Measurements from ENCODE around the gene SERPINH1.

The SERPINH1 gene

DNA sequence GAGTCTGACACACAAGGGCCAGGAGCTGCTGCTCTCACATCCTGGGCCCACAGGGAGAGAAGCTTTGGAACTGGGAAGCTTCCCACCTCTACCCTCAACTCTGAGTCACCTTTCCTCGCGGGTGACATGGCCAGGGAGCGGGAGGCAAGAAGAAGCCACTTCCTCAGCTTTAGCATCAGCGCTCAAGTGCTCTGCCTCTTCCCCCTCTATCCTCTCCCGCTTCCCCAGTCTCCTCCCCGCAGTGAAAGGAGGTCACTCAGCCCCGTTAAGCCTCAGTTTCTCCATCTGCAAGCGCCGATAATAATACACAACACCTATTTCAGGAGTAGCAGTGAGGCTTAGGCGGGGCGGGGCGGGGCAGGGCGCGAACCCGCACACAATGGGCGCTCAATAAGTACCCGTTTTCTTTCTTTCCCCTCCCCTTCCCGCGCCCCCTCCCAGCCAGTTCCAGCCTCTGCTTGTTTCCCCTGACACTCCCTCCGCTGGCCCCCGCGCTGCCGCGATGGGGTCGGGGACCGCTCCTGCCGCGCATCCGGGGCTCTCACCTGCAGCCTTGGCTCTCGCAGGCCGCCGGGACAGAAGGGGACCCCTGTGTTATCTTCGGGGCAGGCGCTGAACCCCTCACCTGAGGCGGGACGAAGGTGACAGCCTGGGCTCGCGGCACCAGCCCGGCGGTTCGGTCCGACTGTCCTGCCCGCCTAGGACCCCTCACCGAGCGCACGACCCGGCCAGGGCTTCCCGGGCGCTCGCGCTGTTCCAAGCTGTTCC is 37.2 kb upstream of the SERPINH1 start:
- TF ChIP-seq, protein P1, sequence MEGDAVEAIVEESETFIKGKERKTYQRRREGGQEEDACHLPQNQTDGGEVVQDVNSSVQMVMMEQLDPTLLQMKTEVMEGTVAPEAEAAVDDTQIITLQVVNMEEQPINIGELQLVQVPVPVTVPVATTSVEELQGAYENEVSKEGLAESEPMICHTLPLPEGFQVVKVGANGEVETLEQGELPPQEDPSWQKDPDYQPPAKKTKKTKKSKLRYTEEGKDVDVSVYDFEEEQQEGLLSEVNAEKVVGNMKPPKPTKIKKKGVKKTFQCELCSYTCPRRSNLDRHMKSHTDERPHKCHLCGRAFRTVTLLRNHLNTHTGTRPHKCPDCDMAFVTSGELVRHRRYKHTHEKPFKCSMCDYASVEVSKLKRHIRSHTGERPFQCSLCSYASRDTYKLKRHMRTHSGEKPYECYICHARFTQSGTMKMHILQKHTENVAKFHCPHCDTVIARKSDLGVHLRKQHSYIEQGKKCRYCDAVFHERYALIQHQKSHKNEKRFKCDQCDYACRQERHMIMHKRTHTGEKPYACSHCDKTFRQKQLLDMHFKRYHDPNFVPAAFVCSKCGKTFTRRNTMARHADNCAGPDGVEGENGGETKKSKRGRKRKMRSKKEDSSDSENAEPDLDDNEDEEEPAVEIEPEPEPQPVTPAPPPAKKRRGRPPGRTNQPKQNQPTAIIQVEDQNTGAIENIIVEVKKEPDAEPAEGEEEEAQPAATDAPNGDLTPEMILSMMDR (IDR thresholded peaks at IDR 0.05; ENCODE audit: borderline replicate concordance, control extremely low read depth, extremely low read depth, insufficient read depth, missing control alignments), result no peak
- in situ Hi-C loops (cut with MboI; ENCODE audit: low sequenced_read_pairs, unreplicated experiment), result no loop called here
- no peak for DNase-seq (ENCODE audit: low spot score)

DNA sequence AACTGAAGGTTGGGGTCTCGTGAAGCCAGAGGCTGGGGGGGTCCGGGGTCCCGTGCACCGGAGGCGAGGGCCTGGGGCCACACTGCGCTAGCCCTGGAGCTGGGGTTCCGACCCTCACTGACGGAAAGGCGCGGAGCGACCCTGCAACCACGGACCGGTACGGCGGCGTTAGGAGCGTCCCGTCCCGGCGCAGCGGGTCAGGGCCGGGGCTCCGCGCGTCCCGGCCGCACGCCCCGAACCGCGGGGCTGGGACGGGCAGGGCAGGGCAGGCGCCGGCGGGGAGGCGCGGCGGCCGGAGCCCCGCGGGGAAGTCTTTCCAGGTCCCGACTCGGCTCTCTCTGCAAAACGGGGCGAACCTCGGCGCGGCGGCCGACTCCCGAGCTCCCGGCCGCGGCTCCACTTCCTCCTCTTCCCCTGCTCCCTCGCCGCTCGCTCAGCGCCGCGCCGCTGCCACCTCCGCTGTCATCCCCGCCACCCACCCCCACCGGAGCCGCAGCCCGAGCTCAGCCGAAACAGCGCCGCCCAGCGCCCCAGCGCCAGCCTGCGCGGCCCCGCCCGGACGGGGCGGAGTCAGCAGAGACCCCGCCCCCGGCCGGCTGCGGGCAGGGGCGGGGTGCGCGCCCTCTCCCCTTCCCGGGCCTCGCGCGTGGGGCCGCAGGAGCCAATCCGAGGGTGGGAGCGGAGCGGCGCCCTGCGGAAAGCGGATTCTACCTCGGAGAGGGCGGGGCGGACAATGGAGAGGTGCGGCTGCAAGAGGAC is 36.4 kb upstream of the SERPINH1 start, which contains the start of gene GDPD5:
GDPD5 (minus strand) TSS at position 509 of the 759 bp plus-strand sequence. CDS start 48,206 bp downstream, outside the sequence.
- DNase-seq (ENCODE audit: low spot score), result peak; percentile 97
- TF ChIP-seq, protein P1 (IDR thresholded peaks at IDR 0.05; ENCODE audit: borderline replicate concordance, control extremely low read depth, extremely low read depth, insufficient read depth, missing control alignments), result peak; percentile 81
- in situ Hi-C loops (cut with MboI; ENCODE audit: low sequenced_read_pairs, unreplicated experiment), result no loop called here

DNA sequence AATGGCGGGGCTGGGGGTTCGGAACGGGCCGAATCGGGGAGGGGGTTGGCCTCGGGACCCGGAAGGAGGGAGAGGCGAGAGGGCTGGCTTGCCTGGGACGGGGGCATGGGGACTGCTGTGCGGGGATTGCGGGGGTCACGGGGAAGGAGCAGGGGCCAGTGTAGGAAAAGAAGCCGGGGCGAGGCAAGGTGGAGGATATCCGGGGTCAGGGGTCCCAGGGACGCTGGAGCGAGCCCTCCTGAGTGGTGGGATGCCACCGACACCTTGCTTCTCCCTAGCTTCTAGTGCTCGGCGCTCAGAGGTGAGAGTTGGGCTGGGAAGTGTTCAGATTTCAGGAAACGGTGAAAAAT is 35.9 kb upstream of the SERPINH1 start:
- no peak for DNase-seq (ENCODE audit: low spot score)
- TF ChIP-seq, protein P1 (IDR thresholded peaks at IDR 0.05; ENCODE audit: borderline replicate concordance, control extremely low read depth, extremely low read depth, insufficient read depth, missing control alignments), result no peak
- in situ Hi-C loops (cut with MboI; ENCODE audit: low sequenced_read_pairs, unreplicated experiment), result no loop called here

DNA sequence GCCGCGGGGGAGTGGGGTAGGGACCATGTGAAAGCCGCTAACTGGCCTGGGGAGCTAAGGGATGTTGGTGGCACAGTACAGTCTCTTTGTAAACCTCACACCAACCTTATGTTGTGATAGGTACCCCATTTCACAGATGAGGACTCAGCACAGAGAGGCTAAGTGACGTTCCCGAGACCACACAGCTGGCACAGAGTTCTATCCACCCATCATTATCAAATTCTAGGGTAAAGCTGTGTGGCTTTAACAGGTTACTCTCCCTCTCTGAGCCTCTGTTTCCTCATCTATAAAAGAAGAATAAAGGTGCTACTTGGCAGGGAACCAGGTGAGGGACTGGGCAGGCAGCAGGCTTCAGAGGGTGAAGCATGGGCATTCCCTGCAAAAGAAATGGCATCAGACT is 34.9 kb upstream of the SERPINH1 start:
- TF ChIP-seq, protein P1 (IDR thresholded peaks at IDR 0.05; ENCODE audit: borderline replicate concordance, control extremely low read depth, extremely low read depth, insufficient read depth, missing control alignments), result no peak
- in situ Hi-C loops (cut with MboI; ENCODE audit: low sequenced_read_pairs, unreplicated experiment), result no loop called here
- DNase-seq (ENCODE audit: low spot score), result no peak

DNA sequence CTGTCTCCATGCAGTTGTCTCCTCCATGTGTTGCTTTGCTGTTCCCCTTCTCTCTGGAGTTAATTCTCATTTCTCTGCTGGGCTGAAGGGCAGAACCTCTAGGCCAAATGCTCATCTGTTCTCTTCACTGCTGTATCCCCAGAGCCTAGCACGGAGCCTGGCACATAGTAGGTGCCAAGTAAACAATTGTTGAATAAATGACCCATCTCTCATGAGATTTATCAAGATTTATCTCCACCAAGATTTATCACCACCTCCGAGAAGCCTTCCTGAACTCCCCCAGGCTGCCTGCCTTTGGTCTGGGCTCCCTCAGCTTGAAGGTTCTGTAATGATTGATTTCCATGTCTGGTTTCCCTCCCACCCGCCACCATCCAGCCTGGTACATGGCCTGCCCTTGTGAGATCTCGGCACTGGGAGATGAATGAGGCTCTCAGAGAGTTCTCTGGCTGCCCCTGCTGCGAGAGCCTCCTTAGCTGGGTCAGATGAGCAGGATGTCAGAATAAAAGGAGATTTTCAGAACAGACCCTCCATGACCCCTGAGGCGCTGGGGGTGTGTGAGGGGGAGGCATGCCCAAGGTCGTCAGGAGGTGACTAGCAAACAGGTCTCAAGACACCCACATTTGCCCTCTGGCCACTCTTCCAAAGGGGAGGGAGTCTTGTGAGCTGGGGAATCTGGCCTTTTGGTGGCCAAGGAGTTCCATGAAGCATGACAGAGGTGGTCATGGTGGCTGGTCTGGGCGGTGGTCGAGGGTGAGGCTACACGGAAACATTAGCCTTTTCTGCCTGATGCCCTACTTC is 33.9 kb upstream of the SERPINH1 start:
- TF ChIP-seq, protein P1 (IDR thresholded peaks at IDR 0.05; ENCODE audit: borderline replicate concordance, control extremely low read depth, extremely low read depth, insufficient read depth, missing control alignments), result no peak
- DNase-seq (ENCODE audit: low spot score), result no peak
- in situ Hi-C loops (cut with MboI; ENCODE audit: low sequenced_read_pairs, unreplicated experiment), result no loop called here

DNA sequence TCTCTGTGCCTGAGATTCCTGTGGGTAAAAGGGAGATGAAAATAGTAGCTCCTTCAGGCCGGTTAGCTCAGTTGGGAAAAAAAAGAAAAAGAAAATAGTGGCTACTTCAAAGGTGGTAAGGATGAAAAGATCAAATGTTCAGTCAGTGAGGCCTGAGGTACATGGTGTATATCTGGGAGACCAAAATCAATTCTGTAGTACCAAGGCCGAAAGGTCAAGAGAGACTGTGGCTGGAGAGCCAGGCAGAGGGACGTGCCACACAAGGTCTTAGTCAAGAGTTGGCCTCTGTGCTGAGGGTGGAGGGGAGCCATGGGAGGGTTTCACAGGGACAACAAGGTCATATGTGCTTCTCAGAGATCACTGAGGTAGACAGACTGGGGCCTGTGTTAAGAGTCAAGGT is 31.5 kb upstream of the SERPINH1 start:
- no peak for DNase-seq (ENCODE audit: low spot score)

More for the DNA sequence above, 31.5 kb upstream of the SERPINH1 start:
- in situ Hi-C loops (cut with MboI; ENCODE audit: low sequenced_read_pairs, unreplicated experiment), result loop anchor here (5.0 kb wide), 1 partner anchor 83 kb away; no protein-coding TSS in a partner anchor
- TF ChIP-seq, protein P1 (IDR thresholded peaks at IDR 0.05; ENCODE audit: borderline replicate concordance, control extremely low read depth, extremely low read depth, insufficient read depth, missing control alignments), result no peak
